Kidney (tissue), 14 donors: ENCODE results near the gene PCDH15. TPM values are rescaled to one million over a fixed set of nuclear protein-coding genes. Genes with fewer than 3 reads are reported as not detected.
A peak's percentile ranks its signal among the peaks of the same experiment; 100 is the strongest.

Experiments used
- DNase-seq, 5 donors: peaks; one replicate each; pipeline ENCODE4 v3.0.0-alpha.2; 2013 to 2020
- FAIRE-seq: peaks from 2 replicates; lab custom pipeline; 2012; peaks lifted over from hg19 to GRCh38; lab: Jason Lieb, UNC
- H3K27ac ChIP-seq, 2 donors: one replicate each; pipeline ENCODE4 v1.7.0; 2013; ENCODE audit warnings: low read depth in 2 of 2, low read length in 2 of 2, inconsistent platforms in 1 of 2
- H3K27me3 ChIP-seq: one replicate; pipeline ENCODE4 v1.7.1; 2013; ENCODE audit warnings: low read length, inconsistent platforms; ENCODE audit not compliant: control insufficient read depth, insufficient read depth
- H3K36me3 ChIP-seq, 3 donors: one replicate each; pipeline versions ENCODE4 v1.7.0 to v1.7.1; 2013; ENCODE audit warnings: low read length in 3 of 3, control low read depth in 1 of 3, inconsistent platforms in 1 of 3; ENCODE audit not compliant: insufficient read depth in 3 of 3, control insufficient read depth in 2 of 3
- H3K4me1 ChIP-seq, 3 donors: one replicate each; pipeline versions ENCODE4 v1.7.0 to v1.7.1; 2013; ENCODE audit warnings: low read length in 3 of 3, inconsistent platforms in 1 of 3, low read depth in 1 of 3; ENCODE audit not compliant: control insufficient read depth in 2 of 3, insufficient read depth in 2 of 3
- H3K4me3 ChIP-seq, 3 donors: one replicate each; pipeline versions ENCODE4 v1.7.0 to v1.8.1; 2013; ENCODE audit warnings: low read length in 3 of 3, control low read depth in 1 of 3, inconsistent platforms in 1 of 3
- H3K9ac ChIP-seq, 3 donors: one replicate each; pipeline versions ENCODE4 v1.7.0 to v1.7.1; 2013; ENCODE audit warnings: low read length in 3 of 3, control low read depth in 1 of 3, inconsistent platforms in 1 of 3
- H3K9me3 ChIP-seq, 3 donors: one replicate each; pipeline versions ENCODE4 v1.7.0 to v1.7.1; 2013; ENCODE audit warnings: low read length in 3 of 3, control low read depth in 1 of 3, inconsistent platforms in 1 of 3; ENCODE audit not compliant: control insufficient read depth in 2 of 3, insufficient read depth in 1 of 3
- CTCF ChIP-seq: IDR thresholded peaks from 3 replicates; pipeline ENCODE4 v1.5.1; 2012; ENCODE audit warnings: mild to moderate bottlenecking, moderate library complexity, borderline replicate concordance; ENCODE audit not compliant: insufficient read depth; ENCODE audit errors: extremely low read depth
- intact Hi-C: fragments of 100-400 bp; cut with DNase I; formaldehyde crosslinking; loops from one replicate; pipeline ENCODE4 v1.11.1; 2022
- polyA plus RNA-seq: library from polyadenylated mRNA; stranded (reverse); fragments of 350-450 nt; fragmentation: Illumina TruSeq; extraction: RNeasy Lipid Tissue Mini Kit (QIAGEN cat#74804); gene quantifications from one replicate; pipeline ENCODE4 v1.2.3, GENCODE V29; 2014; ENCODE audit warnings: low read depth, low replicate concordance; ENCODE audit not compliant: insufficient read depth
- total RNA-seq: library from RNA; stranded (reverse); fragmentation: NEBNext Ultra II Directional; extraction: Animal tissue kit (Norgen Biotek cat#: 25700); gene quantifications from one replicate; pipeline ENCODE4 v1.2.1, GENCODE V29; 2021
- donor health status: control.
- donor health status: control.
- donor health status: control.
- donor health status: control.
- donor health status: control.
- donor health status: DM: yes; HTN: yes; CAD: no.
- donor health status: Normal renal cell carcinoma (clear cell type).

The PCDH15 gene
- total and polyA plus RNA-seq, 2 donors from 2014 or later = 1.5 TPM; not detected in 1

GRCh38 chr10:54449056-54449455 lies 352.0 kb downstream of the PCDH15 start:
- FAIRE-seq (no peak), DNase-seq (peak in 2 of 5 donors; percentile 55 to 69)

GRCh38 chr10:54444170-54444569 lies 356.9 kb downstream of the PCDH15 start:
- FAIRE-seq (no peak), DNase-seq (no peak)
- H3K4me3 ChIP-seq = no peak overlapping the region
- TF ChIP-seq CTCF = no peak
- no peak overlapping the region for H3K9ac ChIP-seq
- no peaks in the 10 kb centered on the region for H3K27me3 ChIP-seq
- no peaks in the 10 kb centered on the region for H3K4me1 ChIP-seq
- no peak overlapping the region for H3K27ac ChIP-seq
- no peaks in the 10 kb centered on the region for H3K9me3 ChIP-seq
- H3K36me3 ChIP-seq = no peaks in the 10 kb centered on the region
- intact Hi-C loops = no loop called here

More at GRCh38 chr10:54449056-54449455, 352.0 kb downstream of the PCDH15 start:
- Histone ChIP-seq H3K36me3 (no peaks in the 10 kb centered on the region), H3K27me3 (no peaks in the 10 kb centered on the region), H3K9ac (no peak overlapping the region), H3K4me3 (no peak overlapping the region), H3K9me3 (no peaks in the 10 kb centered on the region), H3K4me1 (no peaks in the 10 kb centered on the region), H3K27ac (no peak overlapping the region)
- intact Hi-C loops = no loop called here
- no peak for TF ChIP-seq CTCF

- peak; percentile 29 for FAIRE-seq
- Histone ChIP-seq H3K27me3 (no peaks in the 10 kb centered on the region), H3K36me3 (no peaks in the 10 kb centered on the region), H3K4me3 (no peak overlapping the region), H3K4me1 (no peaks in the 10 kb centered on the region), H3K9me3 (no peaks in the 10 kb centered on the region), H3K9ac (no peak overlapping the region), H3K27ac (no peak overlapping the region)
- DNase-seq = peak in 3 of 5 donors; percentile 13 to 54 (median 34)
- no peak for TF ChIP-seq CTCF
- intact Hi-C loops = no loop called here
Measured at GRCh38 chr10:54441275-54441674, 359.8 kb downstream of the PCDH15 start.

- DNase-seq (no peak), FAIRE-seq (no peak)
- H3K4me3 ChIP-seq = no peak overlapping the region
- no peaks in the 10 kb centered on the region for H3K27me3 ChIP-seq
- H3K27ac ChIP-seq = no peak overlapping the region
- intact Hi-C loops = no loop called here
- no peak for TF ChIP-seq CTCF
- H3K9ac ChIP-seq = no peak overlapping the region
- no peaks in the 10 kb centered on the region for H3K4me1 ChIP-seq
- no peaks in the 10 kb centered on the region for H3K9me3 ChIP-seq
- H3K36me3 ChIP-seq = no peaks in the 10 kb centered on the region
Measured at GRCh38 chr10:54434782-54435181, 366.2 kb downstream of the PCDH15 start.
